ENCODE data around the gene REEP3. TPM values are rescaled to one million over a fixed set of nuclear protein-coding genes. Genes with fewer than 3 reads are reported as not detected.
A peak's percentile ranks its signal among the peaks of the same experiment; 100 is the strongest.

REEP3 gene
- total RNA-seq, 1 donor from 2014 or later = 85.7 TPM

GRCh38 chr10:63665670-63666134 is 144.5 kb downstream of the REEP3 start:
- DNase-seq (ENCODE audit: low read depth) = no peak

DNA sequence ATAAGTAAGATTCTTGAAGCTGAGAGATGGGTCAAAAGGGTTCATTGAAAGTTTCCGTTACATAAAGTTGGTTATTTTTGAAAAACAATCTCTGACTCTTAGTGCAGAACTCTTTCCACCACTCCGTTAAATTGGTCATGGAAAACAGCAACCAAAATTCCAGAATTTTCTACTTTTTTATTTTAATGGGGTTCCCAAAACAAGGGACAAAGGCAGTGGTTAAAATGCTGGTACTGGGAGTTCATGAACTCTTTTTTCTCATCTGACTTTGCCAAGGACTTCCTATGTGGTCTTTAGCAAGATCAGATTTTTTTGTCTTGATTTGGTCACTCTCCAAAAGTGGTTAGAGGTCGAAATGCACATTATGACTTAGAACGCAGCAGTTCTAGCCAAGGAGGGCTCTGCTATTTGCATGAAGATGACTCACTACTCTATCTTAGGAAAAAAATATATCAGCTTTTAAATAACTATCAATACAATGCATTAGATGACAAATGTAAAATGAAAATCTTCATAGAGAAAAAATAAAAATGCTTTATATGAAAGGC is 145.7 kb downstream of the REEP3 start:
- peak; percentile 76 for DNase-seq (ENCODE audit: low read depth)

DNA sequence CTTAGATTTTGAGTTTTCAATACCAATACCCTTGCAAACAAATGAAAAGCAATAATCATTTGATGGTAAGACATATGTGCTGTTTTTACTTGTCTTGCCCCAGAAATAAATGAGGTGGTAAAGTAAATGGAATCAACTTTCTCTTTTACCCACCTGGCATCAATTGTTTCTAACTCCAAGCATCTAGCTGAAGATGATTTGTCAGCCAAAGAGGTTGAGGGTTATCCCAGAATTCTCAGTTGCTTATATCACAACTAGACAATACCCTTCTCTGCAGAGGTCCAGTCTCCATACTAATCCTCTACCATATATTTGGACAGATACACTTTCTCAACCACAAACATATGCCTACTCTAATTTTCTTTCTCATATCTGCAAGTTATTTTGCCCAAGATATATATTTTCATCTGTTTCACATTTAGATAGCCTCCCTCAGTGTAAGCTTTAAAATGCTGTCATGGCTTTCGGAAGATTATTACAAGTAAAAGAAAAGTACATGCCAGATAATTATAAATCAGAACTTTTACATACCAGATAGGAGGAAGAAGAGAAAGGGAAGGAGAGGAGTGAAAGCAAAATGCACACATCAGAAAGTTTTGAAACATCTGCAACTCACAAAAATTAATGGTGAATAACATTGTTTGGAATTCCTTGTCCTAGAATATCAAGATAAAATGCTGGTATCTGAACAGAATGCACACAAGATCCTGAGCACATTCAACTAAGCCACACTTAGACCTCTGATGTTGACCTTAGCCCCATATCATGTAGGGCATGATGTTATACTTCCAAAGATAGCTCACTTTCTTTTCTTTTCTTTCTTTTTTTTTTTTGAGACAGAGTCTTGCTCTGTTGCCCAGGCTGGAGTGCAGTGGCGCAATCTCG is 146.6 kb downstream of the REEP3 start:
- DNase-seq (ENCODE audit: low read depth) = no peak

- DNase-seq (ENCODE audit: low read depth) = no peak
These were observed 149.2 kb downstream of the REEP3 start for GRCh38 chr10:63670291-63670898.

- DNase-seq (ENCODE audit: low read depth) = peak; percentile 67
These were observed 150.2 kb downstream of the REEP3 start for GRCh38 chr10:63671317-63671937.

GRCh38 chr10:63672491-63672890 is 151.3 kb downstream of the REEP3 start:
- DNase-seq (ENCODE audit: low read depth) = no peak

GRCh38 chr10:63673246-63673645 is 152.0 kb downstream of the REEP3 start:
- DNase-seq (ENCODE audit: low read depth) = no peak

DNA sequence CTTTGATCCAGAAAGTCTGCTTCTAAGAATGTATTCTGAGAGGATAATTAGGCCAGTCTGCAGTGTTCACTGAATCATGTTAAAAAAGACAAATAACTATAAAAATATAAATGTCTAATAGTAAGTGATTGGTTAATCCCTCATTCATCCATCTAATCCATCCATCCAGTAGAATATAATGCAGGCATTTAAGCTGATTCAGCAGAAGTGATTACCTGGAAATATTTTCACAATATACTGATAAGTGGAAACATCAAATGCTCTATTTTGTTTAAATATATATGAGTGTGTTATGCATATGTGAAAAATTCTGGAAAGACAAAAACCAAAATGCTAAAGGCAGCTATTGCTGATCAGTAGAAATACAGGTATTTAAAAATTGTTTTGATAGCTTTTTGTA is 152.6 kb downstream of the REEP3 start:
- no peak for DNase-seq (ENCODE audit: low read depth)

Other genes starting within 250 kb of the REEP3 start
- gene JMJD1C, start 55.4 kb upstream of the REEP3 start, total RNA-seq = 74.8 and 122 TPM in 2 replicates